Ovary (tissue), 3 donors: ENCODE results near the gene IRF2BP2.

Source experiments
- POLR2A ChIP-seq: fragments of 450-650 bp; IDR thresholded peaks from one replicate; pipeline ENCODE4 v1.6.1; 2017; ENCODE audit warnings: antibody characterized with exemption, mild to moderate bottlenecking, moderate library complexity
- TF ChIP-seq, protein P1 (sequence below), 3 donors: fragments of 450-650 bp in 2 of 3; fragments of 200-600 bp in 1 of 3; IDR thresholded peaks; one replicate each; pipeline versions ENCODE4 v1.5.1 to v1.8.0; 2016 to 2022; ENCODE audit warnings: antibody characterized with exemption in 3 of 3, mild to moderate bottlenecking in 1 of 3
- donor health status: DM: no; HTN: no; CAD: no.

GRCh38 chr1:234556245-234556943, 53.6 kb downstream of the IRF2BP2 start:
- TF ChIP-seq, protein P1, sequence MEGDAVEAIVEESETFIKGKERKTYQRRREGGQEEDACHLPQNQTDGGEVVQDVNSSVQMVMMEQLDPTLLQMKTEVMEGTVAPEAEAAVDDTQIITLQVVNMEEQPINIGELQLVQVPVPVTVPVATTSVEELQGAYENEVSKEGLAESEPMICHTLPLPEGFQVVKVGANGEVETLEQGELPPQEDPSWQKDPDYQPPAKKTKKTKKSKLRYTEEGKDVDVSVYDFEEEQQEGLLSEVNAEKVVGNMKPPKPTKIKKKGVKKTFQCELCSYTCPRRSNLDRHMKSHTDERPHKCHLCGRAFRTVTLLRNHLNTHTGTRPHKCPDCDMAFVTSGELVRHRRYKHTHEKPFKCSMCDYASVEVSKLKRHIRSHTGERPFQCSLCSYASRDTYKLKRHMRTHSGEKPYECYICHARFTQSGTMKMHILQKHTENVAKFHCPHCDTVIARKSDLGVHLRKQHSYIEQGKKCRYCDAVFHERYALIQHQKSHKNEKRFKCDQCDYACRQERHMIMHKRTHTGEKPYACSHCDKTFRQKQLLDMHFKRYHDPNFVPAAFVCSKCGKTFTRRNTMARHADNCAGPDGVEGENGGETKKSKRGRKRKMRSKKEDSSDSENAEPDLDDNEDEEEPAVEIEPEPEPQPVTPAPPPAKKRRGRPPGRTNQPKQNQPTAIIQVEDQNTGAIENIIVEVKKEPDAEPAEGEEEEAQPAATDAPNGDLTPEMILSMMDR (IDR thresholded peaks at IDR 0.05): no peak
- TF ChIP-seq POLR2A: no peak
